GM19193 (cell line): ENCODE data around the gene DIPK2B.

Experiments used
- POLR2A ChIP-seq: IDR thresholded peaks from 4 replicates; pipeline ENCODE4 v1.6.1; 2011; ENCODE audit not compliant: insufficient read depth, insufficient read length; ENCODE audit errors: extremely low read depth

Gene DIPK2B, protein sequence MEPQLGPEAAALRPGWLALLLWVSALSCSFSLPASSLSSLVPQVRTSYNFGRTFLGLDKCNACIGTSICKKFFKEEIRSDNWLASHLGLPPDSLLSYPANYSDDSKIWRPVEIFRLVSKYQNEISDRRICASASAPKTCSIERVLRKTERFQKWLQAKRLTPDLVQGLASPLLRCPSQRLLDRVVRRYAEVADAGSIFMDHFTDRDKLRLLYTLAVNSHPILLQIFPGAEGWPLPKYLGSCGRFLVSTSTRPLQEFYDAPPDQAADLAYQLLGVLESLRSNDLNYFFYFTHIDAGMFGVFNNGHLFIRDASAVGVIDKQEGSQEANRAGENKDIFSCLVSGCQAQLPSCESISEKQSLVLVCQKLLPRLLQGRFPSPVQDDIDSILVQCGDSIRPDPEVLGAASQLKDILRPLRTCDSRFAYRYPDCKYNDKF

DNA sequence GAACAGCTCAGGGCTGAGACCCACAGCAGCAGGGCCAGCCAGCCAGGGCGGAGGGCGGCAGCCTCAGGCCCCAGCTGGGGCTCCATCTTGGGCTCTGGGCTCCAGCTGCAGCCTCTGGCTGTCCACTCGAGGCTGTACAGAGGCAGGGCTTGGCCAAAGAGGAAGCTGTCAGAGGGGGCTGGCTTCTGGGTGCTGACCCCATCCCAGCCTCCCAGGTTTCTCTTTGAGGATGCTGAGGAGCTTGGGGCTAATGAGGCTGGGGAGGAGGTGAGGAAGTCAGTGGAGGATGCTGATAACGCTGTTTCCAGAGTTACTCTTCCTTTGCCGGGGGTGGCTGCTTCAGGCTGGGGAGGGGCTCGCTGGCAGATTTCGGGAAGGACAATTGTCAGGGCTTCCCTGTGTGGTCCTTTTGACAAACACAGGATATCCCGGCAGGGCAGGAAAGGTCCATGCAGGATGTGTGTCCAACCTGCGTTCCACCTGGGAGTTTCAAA lies at the start of gene DIPK2B:
Gene DIPK2B (minus strand): TSS at position 136 of the 494 bp plus-strand sequence. CDS start 50 bp downstream, at position 86.
- TF ChIP-seq POLR2A = no peak

- TF ChIP-seq POLR2A = no peak
Observed at GRCh38 chrX:45240301-45240700, 39.6 kb upstream of the DIPK2B start.

DNA sequence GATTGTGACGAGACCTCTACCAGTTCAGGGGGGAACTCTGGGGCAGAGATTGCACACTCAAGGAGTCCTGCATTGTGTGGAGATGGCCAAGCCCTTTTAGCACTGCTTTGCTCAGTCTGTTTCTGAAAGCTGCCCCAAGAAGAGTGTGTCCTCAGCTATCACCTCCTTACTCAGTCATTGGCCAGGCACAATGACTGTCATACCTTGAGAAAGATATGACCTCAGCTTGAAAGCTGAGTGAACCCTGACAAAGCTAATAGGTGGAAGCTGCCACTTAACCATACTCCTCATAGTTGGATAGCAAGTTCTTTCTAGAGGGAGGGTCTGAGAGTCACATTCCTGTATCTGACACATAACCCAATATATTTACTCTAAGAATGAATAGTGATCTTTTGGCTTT lies 37.8 kb upstream of the DIPK2B start:
- no peak for TF ChIP-seq POLR2A

DNA sequence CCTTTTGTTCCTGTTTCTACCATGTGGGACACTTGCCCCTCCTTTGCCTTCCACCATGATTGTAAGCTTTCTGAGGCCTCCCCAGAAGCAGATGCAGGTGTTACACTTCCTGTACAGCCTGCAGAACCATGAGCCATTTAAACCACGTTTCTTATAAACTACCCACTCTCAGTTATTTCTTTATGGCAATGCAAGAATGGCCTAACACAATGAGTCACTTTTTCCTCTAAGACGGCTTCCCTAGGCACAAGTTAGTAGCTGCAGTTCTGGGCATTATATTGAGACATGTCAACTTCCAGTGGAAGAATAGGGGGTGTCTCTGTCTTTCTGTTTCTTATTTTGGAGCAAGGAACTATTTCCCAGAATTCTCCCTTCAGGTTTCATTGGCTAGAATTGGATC lies 32.9 kb upstream of the DIPK2B start:
- TF ChIP-seq POLR2A = no peak

- TF ChIP-seq POLR2A = no peak
Observed at GRCh38 chrX:45232139-45232538, 31.5 kb upstream of the DIPK2B start.

DNA sequence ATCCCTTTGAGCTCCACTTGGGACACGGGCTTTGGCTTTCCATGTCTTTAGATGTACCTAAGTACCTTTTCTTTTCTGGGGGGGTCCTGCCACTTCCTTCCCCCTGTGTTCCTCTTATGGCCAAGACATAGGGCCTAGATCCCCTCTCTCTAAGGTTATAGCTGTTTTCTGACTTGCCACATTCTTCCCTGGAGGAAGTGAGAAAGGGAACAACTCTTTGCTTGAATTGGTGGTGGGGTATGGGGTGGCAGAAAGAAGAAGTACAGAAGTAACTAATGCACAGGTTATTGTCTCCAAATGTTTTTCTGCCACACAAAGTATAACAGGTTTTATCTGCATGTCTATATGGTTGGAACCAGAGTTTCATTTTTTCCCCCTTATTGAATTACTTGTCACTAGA lies 29.7 kb upstream of the DIPK2B start:
- no peak for TF ChIP-seq POLR2A

- no peak for TF ChIP-seq POLR2A
Observed at GRCh38 chrX:45229348-45229747, 28.7 kb upstream of the DIPK2B start.

DNA sequence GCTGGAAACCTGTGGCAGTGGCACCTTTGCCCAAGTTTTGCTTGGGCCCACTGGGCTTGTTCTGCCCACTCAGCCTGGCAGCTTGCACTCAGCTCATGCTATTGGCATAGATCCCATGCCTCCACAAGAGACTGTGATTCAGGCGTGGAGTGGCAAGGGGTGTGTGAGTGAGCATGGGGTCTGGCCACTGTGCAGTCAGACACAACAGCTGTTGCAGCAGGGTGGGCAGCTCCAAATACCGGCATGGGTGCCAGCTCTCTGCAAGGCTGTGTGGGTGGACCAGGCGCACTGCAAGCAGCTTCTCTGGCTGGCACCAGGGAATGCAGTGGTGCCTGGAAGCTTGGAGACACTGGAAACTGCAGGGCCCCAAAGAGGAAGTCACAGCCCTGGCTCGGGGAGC lies 27.4 kb upstream of the DIPK2B start:
- TF ChIP-seq POLR2A = no peak

- TF ChIP-seq POLR2A = no peak
Observed at GRCh38 chrX:45208121-45208856, 7.6 kb upstream of the DIPK2B start.

- no peak for TF ChIP-seq POLR2A
Observed at GRCh38 chrX:45202171-45202570, 1.5 kb upstream of the DIPK2B start.

DNA sequence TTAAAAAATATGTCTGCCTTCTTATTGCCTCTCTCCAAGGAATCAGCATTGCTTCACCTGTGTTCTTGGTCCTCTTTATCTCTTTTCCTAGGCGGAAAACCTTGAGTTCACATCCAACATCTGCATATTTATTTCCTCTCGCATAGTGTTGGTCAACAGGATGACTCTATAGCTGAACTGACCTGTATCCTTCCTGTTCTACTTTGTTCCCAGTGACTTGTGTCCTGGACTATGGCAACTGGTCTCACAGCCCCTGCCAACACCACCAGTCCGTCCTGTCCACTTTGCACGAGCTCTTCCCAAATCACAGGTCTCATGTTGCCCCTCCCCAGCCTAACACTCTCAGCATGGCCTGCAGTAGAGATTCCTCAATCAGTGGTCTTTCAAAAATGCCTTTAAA lies 2.0 kb downstream of the DIPK2B start:
- TF ChIP-seq POLR2A = no peak

GRCh38 chrX:45198301-45198700 lies 2.4 kb downstream of the DIPK2B start:
- TF ChIP-seq POLR2A = no peak

DNA sequence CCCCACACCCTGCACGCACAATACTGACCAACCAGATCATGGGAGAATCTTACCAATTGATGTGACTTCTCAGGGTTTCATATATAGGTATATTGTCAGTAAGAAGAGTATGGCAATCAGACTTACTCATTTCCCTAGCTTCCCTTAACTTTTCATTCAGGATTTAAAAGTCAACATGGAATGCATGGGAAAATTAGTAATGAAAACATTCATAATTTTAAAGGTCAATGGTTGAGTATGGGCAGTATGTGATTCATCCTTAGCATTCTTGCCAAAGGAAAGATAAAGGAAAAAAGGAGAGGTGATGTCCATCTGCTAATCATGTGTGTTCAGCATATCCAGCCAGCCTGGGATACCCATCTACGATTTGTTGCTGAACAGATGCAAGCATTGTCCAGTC lies 4.0 kb downstream of the DIPK2B start:
- TF ChIP-seq POLR2A = no peak

DNA sequence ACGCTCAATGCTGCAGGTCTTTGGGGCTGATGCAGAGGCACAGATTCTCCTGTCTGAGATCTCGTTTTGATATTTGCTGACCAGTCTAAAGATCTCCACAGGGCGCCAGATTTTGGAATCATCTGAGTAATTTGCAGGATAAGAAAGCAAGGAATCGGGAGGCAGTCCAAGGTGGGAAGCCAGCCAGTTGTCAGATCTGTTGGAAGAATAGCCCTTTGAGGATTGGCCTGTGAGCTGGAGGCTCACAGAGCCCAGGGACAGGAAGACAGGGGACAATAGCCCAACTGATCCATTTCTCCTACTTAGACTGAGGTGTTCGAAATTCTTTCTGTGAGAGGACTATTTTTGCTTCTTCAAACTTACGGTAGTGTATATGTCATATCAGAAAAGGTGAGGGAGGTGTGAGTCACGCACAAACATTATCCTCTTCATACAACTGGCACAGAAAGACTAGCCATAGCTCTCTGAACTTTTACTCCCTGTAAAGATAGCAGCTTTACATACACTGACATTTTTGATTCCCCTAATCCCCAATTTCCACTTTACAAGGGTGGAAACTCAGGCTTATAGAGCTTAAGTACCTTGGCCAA lies 8.8 kb downstream of the DIPK2B start:
- no peak for TF ChIP-seq POLR2A

GRCh38 chrX:45191383-45191782 lies 9.3 kb downstream of the DIPK2B start:
- no peak for TF ChIP-seq POLR2A
